Measurements from ENCODE around the gene CRIP2.

The CRIP2 gene

DNA sequence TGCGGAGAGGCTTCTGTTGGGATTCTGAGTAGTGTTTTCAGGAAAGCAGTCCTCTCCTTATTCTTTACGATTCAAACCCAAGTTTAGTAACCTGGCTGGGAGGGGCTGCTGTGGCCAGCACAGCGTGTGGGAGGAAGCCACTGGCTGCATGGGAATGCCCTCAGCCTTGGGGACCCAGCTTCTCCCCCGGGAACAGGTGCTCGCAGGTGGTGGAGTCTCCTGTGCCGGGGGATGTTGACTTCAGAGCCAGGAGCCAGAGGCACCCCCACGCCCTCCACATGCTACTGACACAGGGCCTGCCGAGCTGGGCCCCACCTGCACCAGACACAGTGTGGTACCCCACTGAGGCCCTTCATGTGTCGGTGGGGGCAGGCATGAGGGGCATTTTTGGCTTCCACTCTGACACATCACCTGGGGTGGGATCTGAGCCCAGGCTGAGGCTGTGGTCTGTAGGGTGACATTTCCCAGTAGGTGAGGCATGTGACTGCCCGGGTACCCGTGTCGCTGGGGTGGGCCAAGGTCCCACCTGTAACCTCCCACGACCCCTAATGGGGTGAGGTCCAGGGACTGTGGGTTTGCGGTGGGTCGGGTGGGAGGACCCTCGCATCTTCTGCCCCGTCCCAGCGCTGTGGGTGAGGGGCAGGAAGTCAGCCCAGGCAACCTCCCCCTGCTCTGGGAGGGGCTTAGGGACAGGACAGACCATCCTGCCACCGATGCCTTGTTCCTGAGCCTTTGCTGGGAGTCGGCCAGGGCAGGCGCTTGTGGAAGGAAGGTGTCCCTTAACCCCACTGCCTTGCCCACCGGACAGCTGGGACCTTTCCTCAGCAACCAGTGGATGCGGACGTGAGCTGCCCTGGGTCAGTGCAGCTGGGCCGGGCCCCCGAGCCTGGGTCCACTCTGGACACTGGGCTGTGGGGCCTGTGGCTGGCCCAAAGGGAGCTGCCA is 28.4 kb upstream of the CRIP2 start:
- Histone ChIP-seq H3K36me3 (ENCODE audit: control insufficient read depth, insufficient read depth, low read length) (peaks cover 4% of the 10 kb centered on the region), H3K4me3 (ENCODE audit: low read length) (no peak overlapping the region), H4K8ac (ENCODE audit: low read depth, low read length) (no peak overlapping the region), H3K4me1 (ENCODE audit: control insufficient read depth, low read depth, low read length) (no peaks in the 10 kb centered on the region), H2BK15ac (replicated peaks; ENCODE audit: low read depth) (no peak overlapping the region), H3K23ac (ENCODE audit: low read length) (no peak overlapping the region), H3K27me3 (ENCODE audit: insufficient read depth, low read length, poor library complexity) (no peaks in the 10 kb centered on the region), H2BK120ac (ENCODE audit: low read depth, low read length) (no peak overlapping the region), H3K18ac (ENCODE audit: low read length) (no peak overlapping the region), H3K27ac (ENCODE audit: low read depth, low read length) (no peak overlapping the region), H2AK5ac (ENCODE audit: low read length) (no peak overlapping the region), H2BK5ac (ENCODE audit: low read length) (no peak overlapping the region), H3K79me1 (ENCODE audit: low read length) (peaks cover 12% of the 10 kb centered on the region), H3K9ac (ENCODE audit: low read length) (no peak overlapping the region), H3K4me2 (ENCODE audit: low read length) (no peak overlapping the region), H3K4ac (ENCODE audit: low read depth, low read length) (no peak overlapping the region), H3K56ac (ENCODE audit: low read length) (no peak overlapping the region), H3K79me2 (ENCODE audit: control insufficient read depth, insufficient read depth, low read length) (no peaks in the 10 kb centered on the region), H4K5ac (ENCODE audit: low read length) (no peak overlapping the region)
- no CpG with 5 or more reads among the region's 26 CpGs for WGBS (ENCODE audit: extremely low coverage, insufficient coverage, low lambda C conversion rate)
- DNase-seq: no peak

DNA sequence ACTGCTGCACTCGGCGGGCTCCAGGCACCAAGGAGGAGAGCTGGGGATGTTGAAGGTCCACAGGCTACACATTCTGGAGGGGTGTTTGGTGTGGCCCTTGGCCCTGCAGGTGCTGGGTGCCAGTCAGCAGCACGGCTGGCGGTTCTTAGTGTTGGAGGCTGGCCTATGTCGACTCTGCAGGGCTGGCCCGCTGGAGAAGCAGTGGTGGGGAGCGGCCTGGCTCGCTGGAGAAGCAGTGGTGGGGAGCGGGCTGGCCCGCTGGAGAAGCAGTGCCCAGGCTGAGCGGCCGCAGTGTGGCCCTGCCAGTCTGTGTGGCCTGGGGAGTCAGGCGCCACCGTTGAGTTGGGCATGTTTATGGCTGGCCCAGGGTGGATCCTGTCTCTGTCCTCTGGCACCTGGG is 27.6 kb upstream of the CRIP2 start:
- Histone ChIP-seq H2BK120ac (ENCODE audit: low read depth, low read length) (no peak overlapping the region), H2BK5ac (ENCODE audit: low read length) (no peak overlapping the region), H4K5ac (ENCODE audit: low read length) (no peak overlapping the region), H3K4me1 (ENCODE audit: control insufficient read depth, low read depth, low read length) (no peaks in the 10 kb centered on the region), H3K36me3 (ENCODE audit: control insufficient read depth, insufficient read depth, low read length) (peaks cover 4% of the 10 kb centered on the region), H2BK15ac (replicated peaks; ENCODE audit: low read depth) (no peak overlapping the region), H3K79me2 (ENCODE audit: control insufficient read depth, insufficient read depth, low read length) (no peaks in the 10 kb centered on the region), H3K9ac (ENCODE audit: low read length) (no peak overlapping the region), H3K79me1 (ENCODE audit: low read length) (peaks cover 12% of the 10 kb centered on the region), H3K23ac (ENCODE audit: low read length) (no peak overlapping the region), H2AK5ac (ENCODE audit: low read length) (no peak overlapping the region), H3K56ac (ENCODE audit: low read length) (no peak overlapping the region), H4K8ac (ENCODE audit: low read depth, low read length) (no peak overlapping the region), H3K4me3 (ENCODE audit: low read length) (no peak overlapping the region), H3K27me3 (ENCODE audit: insufficient read depth, low read length, poor library complexity) (no peaks in the 10 kb centered on the region), H3K27ac (ENCODE audit: low read depth, low read length) (no peak overlapping the region), H3K18ac (ENCODE audit: low read length) (no peak overlapping the region), H3K4ac (ENCODE audit: low read depth, low read length) (no peak overlapping the region), H3K4me2 (ENCODE audit: low read length) (no peak overlapping the region)
- no CpG with 5 or more reads among the region's 14 CpGs for WGBS (ENCODE audit: extremely low coverage, insufficient coverage, low lambda C conversion rate)
- DNase-seq: no peak

DNA sequence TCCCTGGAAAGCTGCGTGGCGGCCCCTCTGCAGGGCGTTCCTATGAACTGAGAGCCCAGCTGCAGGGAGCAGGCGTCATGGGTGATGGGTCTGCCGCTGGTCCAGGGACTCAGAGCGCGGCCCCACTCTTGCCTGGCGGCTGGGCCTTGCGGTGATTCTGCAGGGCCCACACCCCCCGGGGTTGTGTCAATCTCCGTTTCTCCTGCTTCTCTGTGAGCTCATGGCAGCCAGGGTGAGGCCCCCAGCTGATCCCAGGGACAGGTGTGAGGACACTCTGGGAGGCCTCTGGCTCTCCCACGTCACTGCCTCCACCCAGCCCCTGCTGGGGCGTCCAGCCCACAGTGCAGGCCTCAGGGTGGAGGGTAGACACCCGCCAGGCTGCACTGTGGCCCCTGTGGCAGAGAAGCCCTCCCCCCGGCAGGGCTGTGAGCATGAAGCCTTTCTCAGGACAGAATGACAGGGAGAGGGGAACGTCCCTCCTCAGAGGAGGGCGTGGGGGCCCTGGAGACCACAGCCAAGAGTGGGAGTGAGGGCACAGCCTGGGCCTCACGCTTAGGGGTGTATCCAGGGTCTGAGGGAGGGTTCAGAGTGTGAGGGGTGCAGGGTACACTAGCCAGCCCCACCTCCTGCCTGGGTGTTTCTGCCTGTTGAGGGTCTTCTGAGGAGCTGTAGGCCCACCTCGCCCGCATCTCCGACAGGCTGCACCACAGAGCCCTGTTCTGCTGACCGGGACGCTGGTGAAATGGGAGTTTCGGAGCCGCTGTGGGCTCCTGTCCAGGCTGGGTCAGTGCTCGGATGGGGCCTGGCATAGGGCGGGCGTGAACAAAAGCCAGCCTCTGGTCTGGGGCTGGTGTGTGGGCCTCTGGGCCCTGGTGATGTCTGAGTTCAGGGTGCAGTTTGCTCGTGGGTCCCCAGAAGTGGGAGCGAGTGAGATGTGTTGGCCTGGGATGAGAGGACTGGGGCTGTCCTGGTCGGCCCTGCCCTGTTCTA is 26.7 kb upstream of the CRIP2 start:
- no peak overlapping the region for H3K27ac ChIP-seq (ENCODE audit: low read depth, low read length)
- no peak overlapping the region for H2BK120ac ChIP-seq (ENCODE audit: low read depth, low read length)
- H4K8ac ChIP-seq (ENCODE audit: low read depth, low read length): no peak overlapping the region
- peaks cover 12% of the 10 kb centered on the region for H3K79me1 ChIP-seq (ENCODE audit: low read length)
- no peaks in the 10 kb centered on the region for H3K4me1 ChIP-seq (ENCODE audit: control insufficient read depth, low read depth, low read length)
- no peak overlapping the region for H3K4me3 ChIP-seq (ENCODE audit: low read length)
- H2BK5ac ChIP-seq (ENCODE audit: low read length): no peak overlapping the region
- H3K27me3 ChIP-seq (ENCODE audit: insufficient read depth, low read length, poor library complexity): no peaks in the 10 kb centered on the region
- H3K4me2 ChIP-seq (ENCODE audit: low read length): no peak overlapping the region
- no peak overlapping the region for H3K4ac ChIP-seq (ENCODE audit: low read depth, low read length)
- no peak overlapping the region for H3K23ac ChIP-seq (ENCODE audit: low read length)
- WGBS (ENCODE audit: extremely low coverage, insufficient coverage, low lambda C conversion rate): no CpG with 5 or more reads among the region's 31 CpGs
- H3K18ac ChIP-seq (ENCODE audit: low read length): no peak overlapping the region
- H3K79me2 ChIP-seq (ENCODE audit: control insufficient read depth, insufficient read depth, low read length): no peaks in the 10 kb centered on the region
- peaks cover 8% of the 10 kb centered on the region for H3K36me3 ChIP-seq (ENCODE audit: control insufficient read depth, insufficient read depth, low read length)
- DNase-seq: no peak
- no peak overlapping the region for H4K5ac ChIP-seq (ENCODE audit: low read length)
- no peak overlapping the region for H3K9ac ChIP-seq (ENCODE audit: low read length)
- no peak overlapping the region for H3K56ac ChIP-seq (ENCODE audit: low read length)
- no peak overlapping the region for H2AK5ac ChIP-seq (ENCODE audit: low read length)
- H2BK15ac ChIP-seq (replicated peaks; ENCODE audit: low read depth): no peak overlapping the region

DNA sequence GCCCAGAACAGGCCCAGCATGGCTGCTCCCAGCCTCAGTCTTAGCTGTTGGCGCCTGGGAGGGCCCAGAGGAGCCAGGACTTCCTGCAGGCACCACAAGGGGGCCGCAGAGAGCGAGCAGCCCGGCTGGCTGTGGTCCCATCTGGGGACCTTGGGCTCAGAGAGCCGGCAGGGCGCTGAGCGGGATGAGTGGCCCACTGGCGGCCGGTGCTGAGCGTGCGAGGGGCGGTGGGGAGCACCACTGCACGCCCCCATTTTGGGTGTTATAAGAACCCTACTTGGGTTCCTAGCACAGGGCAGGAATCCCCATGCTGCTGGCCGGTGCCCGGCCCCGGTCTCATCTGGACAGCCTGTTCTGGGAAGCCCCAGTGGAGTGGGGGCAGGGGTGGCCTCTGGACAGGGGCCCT is 25.9 kb upstream of the CRIP2 start:
- Histone ChIP-seq H3K23ac (ENCODE audit: low read length) (no peak overlapping the region), H3K79me2 (ENCODE audit: control insufficient read depth, insufficient read depth, low read length) (no peaks in the 10 kb centered on the region), H3K27me3 (ENCODE audit: insufficient read depth, low read length, poor library complexity) (no peaks in the 10 kb centered on the region), H4K8ac (ENCODE audit: low read depth, low read length) (no peak overlapping the region), H2AK5ac (ENCODE audit: low read length) (no peak overlapping the region), H3K4me3 (ENCODE audit: low read length) (no peak overlapping the region), H2BK15ac (replicated peaks; ENCODE audit: low read depth) (no peak overlapping the region), H3K4me1 (ENCODE audit: control insufficient read depth, low read depth, low read length) (no peaks in the 10 kb centered on the region), H3K36me3 (ENCODE audit: control insufficient read depth, insufficient read depth, low read length) (peaks cover 10% of the 10 kb centered on the region), H3K18ac (ENCODE audit: low read length) (no peak overlapping the region), H3K79me1 (ENCODE audit: low read length) (peaks cover 12% of the 10 kb centered on the region), H3K4me2 (ENCODE audit: low read length) (no peak overlapping the region), H4K5ac (ENCODE audit: low read length) (no peak overlapping the region), H3K4ac (ENCODE audit: low read depth, low read length) (no peak overlapping the region), H3K9ac (ENCODE audit: low read length) (no peak overlapping the region), H3K27ac (ENCODE audit: low read depth, low read length) (no peak overlapping the region), H2BK120ac (ENCODE audit: low read depth, low read length) (no peak overlapping the region), H2BK5ac (ENCODE audit: low read length) (no peak overlapping the region), H3K56ac (ENCODE audit: low read length) (no peak overlapping the region)
- no CpG with 5 or more reads among the region's 16 CpGs for WGBS (ENCODE audit: extremely low coverage, insufficient coverage, low lambda C conversion rate)
- DNase-seq: peak; percentile 65

DNA sequence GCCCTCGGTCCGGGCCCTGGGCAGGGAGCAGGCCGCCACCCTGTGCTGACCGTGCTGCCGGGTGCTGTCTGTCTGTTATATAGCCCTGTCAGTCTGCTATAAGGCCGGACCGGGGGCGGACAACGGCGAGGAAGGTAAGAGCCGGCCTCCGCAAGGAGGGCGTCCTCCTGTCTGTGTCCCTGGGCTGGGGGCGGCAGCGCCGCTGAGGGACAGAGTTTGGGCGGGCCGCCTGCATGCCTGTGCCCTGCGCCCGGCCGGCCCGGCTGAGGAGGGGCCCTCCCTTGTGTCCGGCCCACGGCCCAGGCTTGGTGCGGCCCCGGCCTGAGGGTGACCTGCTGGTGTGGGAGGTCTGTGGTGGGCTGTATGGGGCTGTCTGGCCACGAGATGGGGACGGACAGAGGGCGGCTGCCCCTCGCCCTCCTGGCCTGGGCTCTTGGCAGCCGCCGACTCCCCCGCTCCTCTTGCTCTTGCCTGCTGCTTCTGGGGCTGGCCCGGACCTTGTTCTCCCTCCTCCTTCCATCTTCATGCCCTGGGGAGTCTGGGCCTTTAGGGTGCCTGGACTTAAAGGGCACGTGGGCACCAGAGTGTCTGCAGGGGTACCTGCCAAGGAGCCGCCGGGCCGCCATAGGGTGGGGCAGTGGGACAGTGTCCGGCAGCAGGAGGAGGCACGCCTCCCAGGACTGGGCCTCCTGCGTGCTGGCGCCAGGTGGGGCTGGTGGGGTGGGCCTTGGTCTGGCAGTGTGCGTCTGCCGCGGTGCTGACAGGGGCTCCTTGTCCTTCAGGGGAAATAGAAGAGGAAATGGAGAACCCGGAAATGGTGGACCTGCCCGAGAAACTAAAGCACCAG is 25.1 kb upstream of the CRIP2 start:
- Histone ChIP-seq H3K4me3 (ENCODE audit: low read length) (no peak overlapping the region), H2BK120ac (ENCODE audit: low read depth, low read length) (no peak overlapping the region), H3K56ac (ENCODE audit: low read length) (no peak overlapping the region), H3K27ac (ENCODE audit: low read depth, low read length) (no peak overlapping the region), H4K5ac (ENCODE audit: low read length) (no peak overlapping the region), H3K79me2 (ENCODE audit: control insufficient read depth, insufficient read depth, low read length) (no peaks in the 10 kb centered on the region), H3K79me1 (ENCODE audit: low read length) (peaks cover 12% of the 10 kb centered on the region), H3K18ac (ENCODE audit: low read length) (no peak overlapping the region), H3K23ac (ENCODE audit: low read length) (no peak overlapping the region), H4K8ac (ENCODE audit: low read depth, low read length) (no peak overlapping the region), H3K9ac (ENCODE audit: low read length) (no peak overlapping the region), H2AK5ac (ENCODE audit: low read length) (no peak overlapping the region), H2BK5ac (ENCODE audit: low read length) (no peak overlapping the region), H3K27me3 (ENCODE audit: insufficient read depth, low read length, poor library complexity) (no peaks in the 10 kb centered on the region), H3K36me3 (ENCODE audit: control insufficient read depth, insufficient read depth, low read length) (peaks cover 10% of the 10 kb centered on the region), H3K4me2 (ENCODE audit: low read length) (no peak overlapping the region), H3K4ac (ENCODE audit: low read depth, low read length) (no peak overlapping the region), H2BK15ac (replicated peaks; ENCODE audit: low read depth) (no peak overlapping the region), H3K4me1 (ENCODE audit: control insufficient read depth, low read depth, low read length) (no peaks in the 10 kb centered on the region)
- DNase-seq: no peak
- WGBS (ENCODE audit: extremely low coverage, insufficient coverage, low lambda C conversion rate): no CpG with 5 or more reads among the region's 47 CpGs

All from mesendoderm (in vitro differentiated cells).